KMS-11 (cell line): Measurements from ENCODE around the gene HOTAIR.

Experiments used
- H2AFZ ChIP-seq: fragments of 200-600 bp; sonication (generic); 2 replicates; pipeline ENCODE4 v1.6.1; 2016; ENCODE audit warnings: antibody characterized with exemption, mixed run types, low read depth
- H3K27ac ChIP-seq: fragments of 200-600 bp; sonication (generic); 2 replicates; pipeline ENCODE4 v1.6.1; 2016; ENCODE audit warnings: mild to moderate bottlenecking, mixed run types
- H3K27me3 ChIP-seq: fragments of 200-600 bp; sonication (generic); 2 replicates; pipeline ENCODE4 v1.6.1; 2017; ENCODE audit warnings: mild to moderate bottlenecking, low read depth, mixed run types, moderate library complexity; ENCODE audit not compliant: insufficient read depth
- H3K36me3 ChIP-seq: fragments of 200-600 bp; sonication (generic); 2 replicates; pipeline ENCODE4 v1.6.1; 2017; ENCODE audit warnings: mild to moderate bottlenecking, mixed run types; ENCODE audit not compliant: insufficient read depth
- H3K4me1 ChIP-seq: fragments of 200-600 bp; sonication (generic); 2 replicates; pipeline ENCODE4 v1.6.1; 2016; ENCODE audit warnings: mild to moderate bottlenecking, low read depth, mixed run types; ENCODE audit not compliant: poor library complexity, severe bottlenecking
- H3K4me2 ChIP-seq: fragments of 200-600 bp; sonication (generic); 2 replicates; pipeline ENCODE4 v1.7.0; 2016; ENCODE audit warnings: mild to moderate bottlenecking, mixed run types
- H3K4me3 ChIP-seq: fragments of 200-600 bp; sonication (generic); IDR thresholded peaks from 2 replicates; pipeline ENCODE4 v1.6.1; 2017; ENCODE audit warnings: low read depth, low read length, mixed read lengths; ENCODE audit not compliant: insufficient read depth
- H3K79me2 ChIP-seq: fragments of 200-600 bp; sonication (generic); 2 replicates; pipeline ENCODE4 v1.6.1; 2016; ENCODE audit warnings: low read depth, mixed run types; ENCODE audit not compliant: insufficient read depth
- H3K9ac ChIP-seq: fragments of 200-600 bp; sonication (generic); 2 replicates; pipeline ENCODE4 v1.6.1; 2016; ENCODE audit warnings: mild to moderate bottlenecking, mixed run types
- H4K20me1 ChIP-seq: fragments of 200-600 bp; sonication (generic); 2 replicates; pipeline ENCODE4 v1.6.1; 2016; ENCODE audit warnings: mild to moderate bottlenecking, mixed run types; ENCODE audit not compliant: insufficient read depth
- TF ChIP-seq, protein P1 (sequence below): fragments of 200-600 bp; sonication (generic); conservative IDR thresholded peaks from 2 replicates; pipeline ENCODE4 v1.6.1; 2017; ENCODE audit warnings: low read depth, mild to moderate bottlenecking, antibody characterized with exemption, low read length, moderate library complexity, mixed read lengths

Gene HOTAIR

GRCh38 chr12:53916788-53917655, 57.7 kb downstream of the HOTAIR start:
- Histone ChIP-seq H3K4me2 (no peak overlapping the region), H3K27ac (no peak overlapping the region), H2AFZ (no peak overlapping the region), H3K4me1 (no peaks in the 10 kb centered on the region), H3K4me3 (no peak overlapping the region), H3K9ac (no peak overlapping the region), H4K20me1 (no peaks in the 10 kb centered on the region), H3K79me2 (no peaks in the 10 kb centered on the region), H3K27me3 (no peaks in the 10 kb centered on the region), H3K36me3 (no peaks in the 10 kb centered on the region)
- TF ChIP-seq, protein P1, sequence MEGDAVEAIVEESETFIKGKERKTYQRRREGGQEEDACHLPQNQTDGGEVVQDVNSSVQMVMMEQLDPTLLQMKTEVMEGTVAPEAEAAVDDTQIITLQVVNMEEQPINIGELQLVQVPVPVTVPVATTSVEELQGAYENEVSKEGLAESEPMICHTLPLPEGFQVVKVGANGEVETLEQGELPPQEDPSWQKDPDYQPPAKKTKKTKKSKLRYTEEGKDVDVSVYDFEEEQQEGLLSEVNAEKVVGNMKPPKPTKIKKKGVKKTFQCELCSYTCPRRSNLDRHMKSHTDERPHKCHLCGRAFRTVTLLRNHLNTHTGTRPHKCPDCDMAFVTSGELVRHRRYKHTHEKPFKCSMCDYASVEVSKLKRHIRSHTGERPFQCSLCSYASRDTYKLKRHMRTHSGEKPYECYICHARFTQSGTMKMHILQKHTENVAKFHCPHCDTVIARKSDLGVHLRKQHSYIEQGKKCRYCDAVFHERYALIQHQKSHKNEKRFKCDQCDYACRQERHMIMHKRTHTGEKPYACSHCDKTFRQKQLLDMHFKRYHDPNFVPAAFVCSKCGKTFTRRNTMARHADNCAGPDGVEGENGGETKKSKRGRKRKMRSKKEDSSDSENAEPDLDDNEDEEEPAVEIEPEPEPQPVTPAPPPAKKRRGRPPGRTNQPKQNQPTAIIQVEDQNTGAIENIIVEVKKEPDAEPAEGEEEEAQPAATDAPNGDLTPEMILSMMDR, result no peak
